ENCODE data around the gene MEOX2. TPM values are rescaled to one million over a fixed set of nuclear protein-coding genes. Genes with fewer than 3 reads are reported as not detected.

MEOX2 gene
- total and polyA plus RNA-seq, 10 of the 15 experiments (the other 5 are each of a cell fraction or from before 2014, with no cell fraction given) = not detected

DNA sequence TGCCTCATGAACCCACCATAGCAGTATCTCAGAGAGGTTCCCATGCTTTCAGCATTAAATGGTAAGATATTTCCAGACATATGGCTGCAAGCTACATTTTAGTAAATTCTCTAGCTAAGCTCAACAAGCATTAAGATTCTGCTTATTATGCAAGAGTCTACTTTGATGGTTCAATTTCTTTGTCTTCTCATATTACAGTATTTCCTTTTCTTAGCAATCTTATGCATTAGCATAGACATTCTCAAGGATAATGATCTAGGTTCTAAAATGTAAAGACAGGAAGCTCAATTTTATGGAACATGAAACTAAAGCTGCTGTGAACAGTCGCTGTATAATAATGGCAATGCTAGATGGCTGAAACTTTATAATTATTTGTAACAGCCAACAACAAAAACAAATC, 39.2 kb downstream of the MEOX2 start:
- Histone ChIP-seq H3K79me2 (ENCODE audit: control insufficient read depth, insufficient read depth, low read length) (no peaks in the 10 kb centered on the region), H3K9ac (ENCODE audit: control insufficient read depth, insufficient read depth, low read length) (no peak overlapping the region), H3K36me3 (ENCODE audit: control insufficient read depth in 2 of 2, insufficient read depth in 2 of 2, low read length in 1 of 2) (no peaks in the 10 kb centered on the region), H4K20me1 (ENCODE audit: control insufficient read depth, insufficient read depth) (no peaks in the 10 kb centered on the region), H3K27me3 (replicated peaks in 1 of 2; ENCODE audit: control insufficient read depth in 2 of 2, insufficient read depth in 2 of 2, low read length in 1 of 2) (no peaks in the 10 kb centered on the region), H3K4me3 (no peak overlapping the region), H3K4me2 (ENCODE audit: control insufficient read depth, insufficient read depth) (no peak overlapping the region), H3K27ac (ENCODE audit: control insufficient read depth, insufficient read depth) (no peak overlapping the region), H3K4me1 (ENCODE audit: control insufficient read depth, insufficient read depth, low read length) (no peaks in the 10 kb centered on the region), H3K9me3 (replicated peaks; ENCODE audit: control insufficient read depth, insufficient read depth, low read length) (no peaks in the 10 kb centered on the region), H2AFZ (ENCODE audit: control insufficient read depth, low read depth, low read length) (no peak overlapping the region)
- DNase-seq (ENCODE audit: low read depth, low spot score) (no peak), FAIRE-seq (no peak), ATAC-seq (no peak)
- in situ Hi-C loops (cut with MboI) (no loop called here), intact Hi-C loops (cut with micrococcal nuclease; ENCODE audit: unreplicated experiment) (no loop called here)
- no TSS peak for BruUV-seq (replicated peaks)
- SMC1A ChIA-PET (ENCODE audit: uncharacterized antibody, unreplicated experiment) = interaction anchor here (0.8 to 2.1 kb wide), 13 partner anchors 10 to 140 kb away, joined by 3 to 6 read pairs (median 3); no protein-coding TSS in a partner anchor
- TF ChIP-seq, protein P1, sequence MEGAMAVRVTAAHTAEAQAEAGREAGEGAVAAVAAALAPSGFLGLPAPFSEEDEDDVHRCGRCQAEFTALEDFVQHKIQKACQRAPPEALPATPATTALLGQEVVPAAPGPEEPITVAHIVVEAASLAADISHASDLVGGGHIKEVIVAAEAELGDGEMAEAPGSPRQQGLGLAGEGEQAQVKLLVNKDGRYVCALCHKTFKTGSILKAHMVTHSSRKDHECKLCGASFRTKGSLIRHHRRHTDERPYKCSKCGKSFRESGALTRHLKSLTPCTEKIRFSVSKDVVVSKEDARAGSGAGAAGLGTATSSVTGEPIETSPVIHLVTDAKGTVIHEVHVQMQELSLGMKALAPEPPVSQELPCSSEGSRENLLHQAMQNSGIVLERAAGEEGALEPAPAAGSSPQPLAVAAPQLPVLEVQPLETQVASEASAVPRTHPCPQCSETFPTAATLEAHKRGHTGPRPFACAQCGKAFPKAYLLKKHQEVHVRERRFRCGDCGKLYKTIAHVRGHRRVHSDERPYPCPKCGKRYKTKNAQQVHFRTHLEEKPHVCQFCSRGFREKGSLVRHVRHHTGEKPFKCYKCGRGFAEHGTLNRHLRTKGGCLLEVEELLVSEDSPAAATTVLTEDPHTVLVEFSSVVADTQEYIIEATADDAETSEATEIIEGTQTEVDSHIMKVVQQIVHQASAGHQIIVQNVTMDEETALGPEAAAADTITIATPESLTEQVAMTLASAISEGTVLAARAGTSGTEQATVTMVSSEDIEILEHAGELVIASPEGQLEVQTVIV (IDR thresholded peaks at IDR 0.05; ENCODE audit: borderline replicate concordance, partially characterized antibody) = no peak
- TF ChIP-seq SMAD5 (IDR thresholded peaks at IDR 0.05; ENCODE audit: low read depth) (no peak), TCF7 (IDR thresholded peaks at IDR 0.05; ENCODE audit: borderline replicate concordance) (no peak), RFX5 (IDR thresholded peaks at IDR 0.05; ENCODE audit: low read depth, low read length) (no peak)
- TF ChIP-seq, protein P2, sequence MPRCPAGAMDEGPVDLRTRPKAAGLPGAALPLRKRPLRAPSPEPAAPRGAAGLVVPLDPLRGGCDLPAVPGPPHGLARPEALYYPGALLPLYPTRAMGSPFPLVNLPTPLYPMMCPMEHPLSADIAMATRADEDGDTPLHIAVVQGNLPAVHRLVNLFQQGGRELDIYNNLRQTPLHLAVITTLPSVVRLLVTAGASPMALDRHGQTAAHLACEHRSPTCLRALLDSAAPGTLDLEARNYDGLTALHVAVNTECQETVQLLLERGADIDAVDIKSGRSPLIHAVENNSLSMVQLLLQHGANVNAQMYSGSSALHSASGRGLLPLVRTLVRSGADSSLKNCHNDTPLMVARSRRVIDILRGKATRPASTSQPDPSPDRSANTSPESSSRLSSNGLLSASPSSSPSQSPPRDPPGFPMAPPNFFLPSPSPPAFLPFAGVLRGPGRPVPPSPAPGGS (IDR thresholded peaks at IDR 0.05; ENCODE audit: borderline replicate concordance, insufficient read depth, low read depth, low read length, poor library complexity, severe bottlenecking) = no peak
- CTCF ChIA-PET = interaction anchor here (0.8 to 1.7 kb wide), 2 partner anchors 74 to 85 kb away, joined by 3 to 4 read pairs; no protein-coding TSS in a partner anchor
- 5% methylated on average over 1 of the region's 1 CpG for WGBS (ENCODE audit: insufficient coverage, insufficient replicate concordance, low lambda C conversion rate, missing lambda C conversion rate)
- RAD21 ChIA-PET (ENCODE audit: unreplicated experiment) = interaction anchor here (0.7 to 2.1 kb wide), 4 partner anchors 23 to 85 kb away, joined by 3 to 4 read pairs (median 4); partner anchors contain the start of gene AGMO
- POLR2A ChIA-PET = interaction anchor here (1.3 to 1.4 kb wide), 2 partner anchors 11 to 85 kb away, joined by 3 read pairs; no protein-coding TSS in a partner anchor

All from GM12878 (cell line).